ENCODE data around the gene NRG2. TPM values are rescaled to one million over a fixed set of nuclear protein-coding genes. Genes with fewer than 3 reads are reported as not detected.

The NRG2 gene
- total RNA-seq, 1 experiment from 2014 or later = 0.59 TPM

GRCh38 chr5:140027807-140028206 is 15.3 kb downstream of the NRG2 start:
- Mint-ChIP-seq H3K27me3 (ENCODE audit: insufficient read depth, unreplicated experiment) (no peaks in the 10 kb centered on the region), H3K9me3 (ENCODE audit: unreplicated experiment) (no peaks in the 10 kb centered on the region), H3K27ac (ENCODE audit: unreplicated experiment) (no peak overlapping the region), H3K36me3 (ENCODE audit: insufficient read depth, unreplicated experiment) (no peaks in the 10 kb centered on the region), H3K4me3 (ENCODE audit: unreplicated experiment) (no peak overlapping the region), H3K4me1 (ENCODE audit: low read depth, unreplicated experiment) (peaks cover 7% of the 10 kb centered on the region)
- no TSS peak for BruUV-seq (replicated peaks)
- Histone ChIP-seq H3K9me3 (no peaks in the 10 kb centered on the region), H3K27me3 (replicated peaks; ENCODE audit: control insufficient read depth, insufficient read depth, low read length) (no peaks in the 10 kb centered on the region), H3K4me1 (peaks cover 18% of the 10 kb centered on the region), H3K36me3 (ENCODE audit: control insufficient read depth, insufficient read depth, low read length) (no peaks in the 10 kb centered on the region), H3K4me3 (ENCODE audit: low read depth, low read length) (no peak overlapping the region)
- intact Hi-C loops (cut with micrococcal nuclease; ENCODE audit: unreplicated experiment) = no loop called here
- CTCF ChIA-PET = no interaction called here
- no peak for DNase-seq
- POLR2A ChIA-PET = no interaction called here
- TF ChIP-seq CTCF (IDR thresholded peaks at IDR 0.05; ENCODE audit: insufficient read depth in 1 of 2, low read depth in 1 of 2, low read length in 1 of 2, severe bottlenecking in 1 of 2, unreplicated experiment in 1 of 2) = no peak

- Mint-ChIP-seq H3K9me3 (ENCODE audit: unreplicated experiment) (no peaks in the 10 kb centered on the region), H3K27me3 (ENCODE audit: insufficient read depth, unreplicated experiment) (no peaks in the 10 kb centered on the region), H3K36me3 (ENCODE audit: insufficient read depth, unreplicated experiment) (no peaks in the 10 kb centered on the region), H3K27ac (ENCODE audit: unreplicated experiment) (no peak overlapping the region), H3K4me1 (ENCODE audit: low read depth, unreplicated experiment) (peaks cover 7% of the 10 kb centered on the region), H3K4me3 (ENCODE audit: unreplicated experiment) (no peak overlapping the region)
- BruUV-seq (replicated peaks) = no TSS peak
- H3K36me3 ChIP-seq (ENCODE audit: control insufficient read depth, insufficient read depth, low read length) = no peaks in the 10 kb centered on the region
- ChIA-PET POLR2A (no interaction called here), CTCF (no interaction called here)
- no peaks in the 10 kb centered on the region for H3K9me3 ChIP-seq
- H3K27me3 ChIP-seq (replicated peaks; ENCODE audit: control insufficient read depth, insufficient read depth, low read length) = no peaks in the 10 kb centered on the region
- intact Hi-C loops (cut with micrococcal nuclease; ENCODE audit: unreplicated experiment) = no loop called here
- no peak for DNase-seq
- no peak overlapping the region for H3K4me3 ChIP-seq (ENCODE audit: low read depth, low read length)
- H3K4me1 ChIP-seq = peaks cover 31% of the 10 kb centered on the region
- no peak for TF ChIP-seq CTCF (IDR thresholded peaks at IDR 0.05; ENCODE audit: insufficient read depth in 1 of 2, low read depth in 1 of 2, low read length in 1 of 2, severe bottlenecking in 1 of 2, unreplicated experiment in 1 of 2)
Observed at GRCh38 chr5:140025736-140026135, 17.4 kb downstream of the NRG2 start.

GRCh38 chr5:140024928-140025327 is 18.2 kb downstream of the NRG2 start:
- no peak for DNase-seq
- H3K4me3 Mint-ChIP-seq (ENCODE audit: unreplicated experiment) = no peak overlapping the region
- H3K36me3 Mint-ChIP-seq (ENCODE audit: insufficient read depth, unreplicated experiment) = no peaks in the 10 kb centered on the region
- Histone ChIP-seq H3K27me3 (replicated peaks; ENCODE audit: control insufficient read depth, insufficient read depth, low read length) (no peaks in the 10 kb centered on the region), H3K9me3 (no peaks in the 10 kb centered on the region), H3K4me3 (ENCODE audit: low read depth, low read length) (no peak overlapping the region), H3K4me1 (peaks cover 27% of the 10 kb centered on the region), H3K36me3 (ENCODE audit: control insufficient read depth, insufficient read depth, low read length) (no peaks in the 10 kb centered on the region)
- CTCF ChIA-PET = no interaction called here
- intact Hi-C loops (cut with micrococcal nuclease; ENCODE audit: unreplicated experiment) = no loop called here
- H3K9me3 Mint-ChIP-seq (ENCODE audit: unreplicated experiment) = no peaks in the 10 kb centered on the region
- H3K27me3 Mint-ChIP-seq (ENCODE audit: insufficient read depth, unreplicated experiment) = no peaks in the 10 kb centered on the region
- no peak for TF ChIP-seq CTCF (IDR thresholded peaks at IDR 0.05; ENCODE audit: insufficient read depth in 1 of 2, low read depth in 1 of 2, low read length in 1 of 2, severe bottlenecking in 1 of 2, unreplicated experiment in 1 of 2)
- H3K4me1 Mint-ChIP-seq (ENCODE audit: low read depth, unreplicated experiment) = peaks cover 7% of the 10 kb centered on the region
- BruUV-seq (replicated peaks) = no TSS peak
- POLR2A ChIA-PET = no interaction called here
- H3K27ac Mint-ChIP-seq (ENCODE audit: unreplicated experiment) = no peak overlapping the region

All from Caco-2 (cell line).